ENCODE measurements around the gene SPTY2D1. TPM values are rescaled to one million over a fixed set of nuclear protein-coding genes. Genes with fewer than 3 reads are reported as not detected.

The SPTY2D1 gene
- total RNA-seq, 1 experiment from 2014 or later, result 16.1 TPM

DNA sequence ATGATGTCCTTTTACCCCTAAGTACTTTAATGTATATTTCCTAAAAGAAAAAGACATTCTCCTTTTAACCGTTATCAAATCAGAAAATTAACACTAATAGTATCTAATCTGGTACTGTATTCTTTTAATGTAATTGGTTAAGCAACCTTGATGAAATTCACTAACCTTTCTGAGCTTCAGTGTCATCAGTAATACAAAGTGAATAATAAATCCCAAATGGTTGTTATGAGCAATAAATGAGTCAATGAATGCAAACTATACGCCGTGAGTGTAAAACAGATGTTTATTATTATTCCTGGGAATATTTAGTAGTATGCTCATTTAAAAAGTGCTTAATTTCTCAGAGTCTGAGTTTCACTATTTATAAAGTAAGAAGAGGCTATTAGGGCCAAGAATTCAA is 67.1 kb downstream of the SPTY2D1 start:
- BruUV-seq (replicated peaks), result no TSS peak
- Histone ChIP-seq H3K27ac (ENCODE audit: low read depth, low read length, poor library complexity, severe bottlenecking) (no peak overlapping the region), H3K36me3 (ENCODE audit: insufficient read depth, low read length, poor library complexity, severe bottlenecking) (peaks cover 4% of the 10 kb centered on the region), H3K4me3 (ENCODE audit: low read depth, low read length, poor library complexity, severe bottlenecking) (no peak overlapping the region), H3K27me3 (replicated peaks; ENCODE audit: insufficient read depth, low read depth, low read length, poor library complexity) (no peaks in the 10 kb centered on the region), H3K9me3 (ENCODE audit: low read depth, low read length, poor library complexity, severe bottlenecking) (no peaks in the 10 kb centered on the region), H3K4me1 (ENCODE audit: insufficient read depth, low read length, poor library complexity, severe bottlenecking) (no peaks in the 10 kb centered on the region)
- CTCF ChIA-PET, result no interaction called here
- no peak for DNase-seq (ENCODE audit: low spot score)
- intact Hi-C loops (cut with micrococcal nuclease; ENCODE audit: unreplicated experiment), result no loop called here
- TF ChIP-seq EZH2 (IDR thresholded peaks at IDR 0.05; ENCODE audit: borderline replicate concordance, low read depth, low read length, poor library complexity, severe bottlenecking), result no peak
- TF ChIP-seq, protein P1, sequence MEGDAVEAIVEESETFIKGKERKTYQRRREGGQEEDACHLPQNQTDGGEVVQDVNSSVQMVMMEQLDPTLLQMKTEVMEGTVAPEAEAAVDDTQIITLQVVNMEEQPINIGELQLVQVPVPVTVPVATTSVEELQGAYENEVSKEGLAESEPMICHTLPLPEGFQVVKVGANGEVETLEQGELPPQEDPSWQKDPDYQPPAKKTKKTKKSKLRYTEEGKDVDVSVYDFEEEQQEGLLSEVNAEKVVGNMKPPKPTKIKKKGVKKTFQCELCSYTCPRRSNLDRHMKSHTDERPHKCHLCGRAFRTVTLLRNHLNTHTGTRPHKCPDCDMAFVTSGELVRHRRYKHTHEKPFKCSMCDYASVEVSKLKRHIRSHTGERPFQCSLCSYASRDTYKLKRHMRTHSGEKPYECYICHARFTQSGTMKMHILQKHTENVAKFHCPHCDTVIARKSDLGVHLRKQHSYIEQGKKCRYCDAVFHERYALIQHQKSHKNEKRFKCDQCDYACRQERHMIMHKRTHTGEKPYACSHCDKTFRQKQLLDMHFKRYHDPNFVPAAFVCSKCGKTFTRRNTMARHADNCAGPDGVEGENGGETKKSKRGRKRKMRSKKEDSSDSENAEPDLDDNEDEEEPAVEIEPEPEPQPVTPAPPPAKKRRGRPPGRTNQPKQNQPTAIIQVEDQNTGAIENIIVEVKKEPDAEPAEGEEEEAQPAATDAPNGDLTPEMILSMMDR (conservative IDR thresholded peaks at IDR 0.05; ENCODE audit: low read depth, low read length), result no peak
- POLR2A ChIA-PET (ENCODE audit: low non-redundant PET), result no interaction called here

DNA sequence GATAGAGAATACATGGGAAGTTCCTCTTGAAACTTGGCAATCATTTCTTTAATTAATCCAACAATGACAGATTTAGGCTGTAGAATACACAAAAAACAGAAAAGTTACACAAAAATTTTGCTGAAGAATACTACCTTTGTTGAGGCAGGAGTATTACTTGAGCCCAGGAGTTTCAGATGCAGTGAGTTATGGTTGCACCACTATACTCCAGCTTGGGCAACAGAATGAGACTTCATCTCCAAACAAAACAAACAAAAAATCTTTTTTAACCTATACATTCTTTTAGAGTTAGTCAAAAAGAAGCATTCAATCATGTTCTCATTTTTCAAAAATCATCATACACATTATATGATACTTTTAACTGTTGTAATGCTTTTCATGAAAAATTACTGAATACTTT is 67.7 kb downstream of the SPTY2D1 start:
- no peak for DNase-seq (ENCODE audit: low spot score)
- H3K27ac ChIP-seq (ENCODE audit: low read depth, low read length, poor library complexity, severe bottlenecking), result no peak overlapping the region
- H3K36me3 ChIP-seq (ENCODE audit: insufficient read depth, low read length, poor library complexity, severe bottlenecking), result peaks cover 4% of the 10 kb centered on the region
- H3K4me3 ChIP-seq (ENCODE audit: low read depth, low read length, poor library complexity, severe bottlenecking), result no peak overlapping the region
- intact Hi-C loops (cut with micrococcal nuclease; ENCODE audit: unreplicated experiment), result no loop called here
- H3K4me1 ChIP-seq (ENCODE audit: insufficient read depth, low read length, poor library complexity, severe bottlenecking), result no peaks in the 10 kb centered on the region
- POLR2A ChIA-PET (ENCODE audit: low non-redundant PET), result no interaction called here
- CTCF ChIA-PET, result no interaction called here
- TF ChIP-seq EZH2 (IDR thresholded peaks at IDR 0.05; ENCODE audit: borderline replicate concordance, low read depth, low read length, poor library complexity, severe bottlenecking), result no peak
- TF ChIP-seq, protein P1 (conservative IDR thresholded peaks at IDR 0.05; ENCODE audit: low read depth, low read length), result no peak
- H3K27me3 ChIP-seq (replicated peaks; ENCODE audit: insufficient read depth, low read depth, low read length, poor library complexity), result no peaks in the 10 kb centered on the region
- no peaks in the 10 kb centered on the region for H3K9me3 ChIP-seq (ENCODE audit: low read depth, low read length, poor library complexity, severe bottlenecking)
- no TSS peak for BruUV-seq (replicated peaks)

DNA sequence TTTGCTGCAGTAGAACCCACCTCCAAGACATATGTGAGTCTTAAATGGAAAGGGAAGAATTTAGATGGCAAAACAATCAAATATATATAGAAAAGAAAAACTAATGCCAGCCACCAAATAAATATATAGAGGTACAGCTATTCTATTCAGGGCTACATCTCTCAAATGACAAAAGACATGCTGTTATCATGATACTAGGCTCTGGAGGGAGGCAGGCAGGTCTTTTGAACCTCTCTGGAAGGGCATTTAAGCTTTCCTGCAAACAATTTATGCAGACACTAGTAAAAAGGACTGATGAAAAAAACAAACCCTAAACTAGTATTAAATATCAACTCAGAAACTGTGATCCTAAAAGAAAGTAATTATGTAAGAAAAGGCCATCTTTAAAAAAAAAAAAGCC is 70.0 kb downstream of the SPTY2D1 start:
- ChIA-PET CTCF (no interaction called here), POLR2A (ENCODE audit: low non-redundant PET) (no interaction called here)
- Histone ChIP-seq H3K4me1 (ENCODE audit: insufficient read depth, low read length, poor library complexity, severe bottlenecking) (no peaks in the 10 kb centered on the region), H3K9me3 (ENCODE audit: low read depth, low read length, poor library complexity, severe bottlenecking) (no peaks in the 10 kb centered on the region), H3K27ac (ENCODE audit: low read depth, low read length, poor library complexity, severe bottlenecking) (no peak overlapping the region), H3K36me3 (ENCODE audit: insufficient read depth, low read length, poor library complexity, severe bottlenecking) (peaks cover 4% of the 10 kb centered on the region), H3K4me3 (ENCODE audit: low read depth, low read length, poor library complexity, severe bottlenecking) (no peak overlapping the region), H3K27me3 (replicated peaks; ENCODE audit: insufficient read depth, low read depth, low read length, poor library complexity) (no peaks in the 10 kb centered on the region)
- no TSS peak for BruUV-seq (replicated peaks)
- intact Hi-C loops (cut with micrococcal nuclease; ENCODE audit: unreplicated experiment), result no loop called here
- no peak for DNase-seq (ENCODE audit: low spot score)
- TF ChIP-seq EZH2 (IDR thresholded peaks at IDR 0.05; ENCODE audit: borderline replicate concordance, low read depth, low read length, poor library complexity, severe bottlenecking), result no peak
- TF ChIP-seq, protein P1 (conservative IDR thresholded peaks at IDR 0.05; ENCODE audit: low read depth, low read length), result no peak
